Measurements from ENCODE around the gene CD37.
"Not testable (repeated sequence)": the region's sequence is repeated elsewhere in the genome, so short reads cannot be mapped to it uniquely, and the experiment has no call there.

CD37 gene

DNA sequence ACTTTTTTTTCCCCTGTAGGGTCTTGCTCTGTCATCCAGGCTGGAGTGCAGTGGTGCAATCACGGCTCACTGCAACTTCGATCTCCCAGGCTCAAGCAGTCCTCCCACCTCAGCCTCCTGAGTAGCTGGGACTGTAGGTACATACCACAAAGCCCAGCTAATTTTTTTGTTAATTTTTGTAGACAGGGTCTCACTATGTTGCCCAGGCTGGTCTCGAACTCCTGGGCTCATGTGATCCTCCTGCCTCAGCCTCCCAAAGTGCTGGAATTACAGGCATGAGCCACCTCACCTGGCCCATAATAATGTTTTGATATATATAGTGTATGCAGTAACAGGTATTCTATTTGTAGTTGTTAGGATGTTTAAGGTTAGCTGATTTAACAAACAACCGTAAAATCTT, 4.0 kb upstream of the CD37 start:
- DNase-seq: not testable (repeated sequence)

DNA sequence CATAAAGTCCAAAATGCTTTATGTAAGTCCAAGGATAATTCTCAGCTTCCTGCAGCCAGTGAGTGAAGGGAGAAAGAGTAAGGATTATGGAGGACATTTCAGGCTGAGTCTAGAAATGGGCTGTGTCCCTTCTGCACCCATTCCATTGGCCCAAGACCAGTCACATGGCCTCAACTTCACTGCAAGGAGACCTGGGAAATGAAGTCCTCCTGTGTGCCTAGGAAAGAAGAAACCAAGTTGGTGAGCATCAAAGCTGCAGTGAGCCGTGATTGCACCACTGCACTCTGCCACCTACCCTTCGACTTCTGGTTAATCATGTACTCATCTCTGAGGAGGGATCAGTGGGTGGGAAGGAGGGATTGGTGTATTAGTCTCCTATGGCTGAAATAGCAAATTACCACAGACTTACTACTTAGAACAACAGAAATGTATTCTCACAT, 3.6 kb upstream of the CD37 start:
- peak; percentile 41 to 46 for DNase-seq

DNA sequence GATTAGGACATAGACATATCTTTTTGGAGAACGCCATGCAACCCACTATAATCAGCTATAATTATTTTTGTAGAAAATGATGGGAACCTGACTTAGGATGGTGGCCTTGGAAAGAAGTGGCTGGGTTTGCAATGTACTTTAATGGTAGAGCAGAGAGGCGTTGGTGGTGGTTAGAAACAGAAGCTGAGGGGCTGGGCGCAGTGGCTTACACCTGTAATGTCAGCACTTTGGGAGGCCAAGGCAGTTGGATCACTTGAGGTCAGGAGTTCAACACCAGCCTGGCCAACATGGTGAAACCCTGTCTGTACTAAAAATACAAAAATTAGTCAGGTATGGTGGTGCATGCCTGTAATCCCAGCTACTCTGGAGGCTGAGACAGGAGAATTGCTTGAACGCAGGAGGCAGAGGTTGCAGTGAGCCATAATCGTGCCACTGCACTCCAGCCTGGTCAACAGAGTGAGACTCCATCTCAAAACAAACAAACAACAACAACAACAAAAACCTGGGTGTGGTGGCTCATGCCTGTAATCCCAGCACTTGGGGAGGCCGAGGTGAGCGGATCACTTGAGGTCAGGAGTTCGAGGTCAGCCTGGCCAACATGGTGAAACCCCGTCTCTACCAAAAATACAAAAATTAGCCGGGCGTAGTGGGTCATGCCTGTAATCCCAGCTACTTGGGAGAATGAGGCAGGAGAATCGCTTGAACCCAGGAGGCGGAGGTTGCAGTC, 2.4 kb upstream of the CD37 start:
- DNase-seq: not testable (repeated sequence)

DNA sequence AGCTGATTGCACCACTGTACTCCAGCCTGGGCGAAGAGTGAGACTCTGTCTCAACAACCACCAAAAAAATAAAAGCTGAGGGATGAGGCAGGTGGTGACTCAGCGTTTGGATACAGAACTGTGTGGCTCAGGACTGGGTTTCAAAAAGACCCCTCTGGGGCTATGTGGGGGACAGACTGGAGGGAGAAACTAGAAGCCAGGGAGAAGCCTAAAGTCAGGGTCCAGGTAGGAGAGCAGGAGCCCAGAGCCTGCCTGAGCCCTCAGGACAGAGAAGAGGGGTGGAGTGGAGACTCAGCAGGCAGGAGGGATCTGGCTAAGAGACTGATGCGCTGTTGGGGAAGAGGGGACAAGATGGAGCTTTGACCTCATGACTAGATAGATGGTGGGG, 1.8 kb upstream of the CD37 start:
- no peak for DNase-seq

DNA sequence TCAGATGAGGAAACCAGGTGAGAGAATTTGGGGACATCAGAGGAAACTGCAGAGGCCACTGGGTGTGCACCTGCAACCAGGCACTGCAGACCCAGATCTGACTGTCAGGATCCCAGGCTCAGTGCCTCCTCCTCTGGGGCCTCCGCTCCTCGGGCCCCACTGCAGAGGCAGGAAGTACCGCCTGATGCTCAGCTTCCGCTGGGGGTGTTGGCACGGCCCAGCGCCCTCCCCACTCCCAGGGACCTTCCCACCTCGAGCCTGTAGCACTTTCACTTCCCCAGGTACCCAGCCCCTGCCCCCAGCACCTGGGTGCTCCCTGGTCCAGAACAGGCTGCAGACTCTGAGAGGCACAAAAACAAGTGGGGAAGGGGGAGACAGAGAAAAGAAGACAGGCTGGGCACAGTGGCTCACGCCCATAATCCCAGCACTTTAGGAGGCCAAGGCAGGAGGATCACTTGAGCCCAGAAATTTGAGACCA, 1.4 kb upstream of the CD37 start:
- peak; percentile 50 to 51 for DNase-seq

DNA sequence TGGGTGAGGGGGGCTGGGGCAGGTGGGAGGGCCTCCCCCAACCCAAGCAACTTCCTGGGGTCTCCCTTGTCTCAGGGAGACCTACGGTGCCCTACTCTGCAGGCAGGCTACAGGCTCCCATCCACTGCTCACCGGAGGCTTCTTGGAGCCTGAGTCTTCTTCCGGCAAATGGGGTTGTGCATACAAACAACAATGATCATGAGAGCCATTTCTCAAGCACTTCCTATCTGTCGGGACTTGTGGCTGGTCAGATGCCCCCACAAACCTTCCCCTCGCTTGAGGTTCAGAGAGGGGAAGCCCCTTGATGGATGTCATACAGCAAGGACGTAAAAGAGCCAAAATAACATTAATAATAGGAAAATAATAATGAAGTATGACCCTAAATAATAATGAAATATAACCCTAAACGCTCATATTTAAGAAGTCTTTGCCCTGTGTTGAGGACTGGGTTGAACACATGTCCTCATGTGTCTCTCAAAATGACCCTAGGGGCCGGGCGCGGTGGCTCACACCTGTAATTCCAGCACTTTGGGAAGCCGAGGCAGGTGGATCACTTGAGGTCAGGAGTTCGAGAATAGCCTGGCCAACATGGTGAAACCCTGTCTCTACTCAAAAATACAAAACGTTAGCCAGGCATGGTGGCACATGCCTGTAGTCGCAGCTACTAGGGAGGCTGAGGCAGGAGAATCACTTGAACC, 727 bp downstream of the CD37 start:
- DNase-seq: no peak

DNA sequence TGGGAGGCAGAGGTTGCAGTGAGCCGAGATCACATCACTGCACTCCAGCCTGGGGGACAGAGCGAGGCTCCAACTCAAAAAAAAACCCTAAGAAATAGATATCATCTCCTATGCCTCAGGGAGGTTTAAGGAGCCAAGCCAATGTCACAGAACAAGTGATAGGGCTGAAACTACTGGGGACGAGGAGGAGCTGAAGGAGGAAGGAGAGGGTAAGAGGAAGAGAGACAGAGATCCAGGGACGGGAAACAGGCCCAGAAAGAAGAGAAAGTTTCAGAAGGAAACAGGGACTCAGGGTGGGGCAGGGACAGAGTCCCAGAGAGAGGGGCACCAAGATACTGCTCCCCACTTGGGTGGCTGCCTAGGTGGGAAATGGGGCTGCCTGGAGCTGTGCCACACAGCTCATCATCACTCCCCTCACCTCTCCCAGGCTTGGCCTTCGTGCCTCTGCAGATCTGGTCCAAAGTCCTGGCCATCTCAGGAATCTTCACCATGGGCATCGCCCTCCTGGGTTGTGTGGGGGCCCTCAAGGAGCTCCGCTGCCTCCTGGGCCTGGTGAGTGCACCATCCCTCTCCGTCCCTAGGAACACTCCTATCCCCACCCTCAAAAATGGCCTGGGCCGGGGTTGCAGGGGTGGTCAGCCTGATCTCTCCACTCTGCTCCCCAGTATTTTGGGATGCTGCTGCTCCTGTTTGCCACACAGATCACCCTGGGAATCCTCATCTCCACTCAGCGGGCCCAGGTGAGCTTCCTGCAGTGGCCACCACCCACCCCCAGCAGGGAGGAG, 1.5 kb downstream of the CD37 start:
- DNase-seq: no peak

DNA sequence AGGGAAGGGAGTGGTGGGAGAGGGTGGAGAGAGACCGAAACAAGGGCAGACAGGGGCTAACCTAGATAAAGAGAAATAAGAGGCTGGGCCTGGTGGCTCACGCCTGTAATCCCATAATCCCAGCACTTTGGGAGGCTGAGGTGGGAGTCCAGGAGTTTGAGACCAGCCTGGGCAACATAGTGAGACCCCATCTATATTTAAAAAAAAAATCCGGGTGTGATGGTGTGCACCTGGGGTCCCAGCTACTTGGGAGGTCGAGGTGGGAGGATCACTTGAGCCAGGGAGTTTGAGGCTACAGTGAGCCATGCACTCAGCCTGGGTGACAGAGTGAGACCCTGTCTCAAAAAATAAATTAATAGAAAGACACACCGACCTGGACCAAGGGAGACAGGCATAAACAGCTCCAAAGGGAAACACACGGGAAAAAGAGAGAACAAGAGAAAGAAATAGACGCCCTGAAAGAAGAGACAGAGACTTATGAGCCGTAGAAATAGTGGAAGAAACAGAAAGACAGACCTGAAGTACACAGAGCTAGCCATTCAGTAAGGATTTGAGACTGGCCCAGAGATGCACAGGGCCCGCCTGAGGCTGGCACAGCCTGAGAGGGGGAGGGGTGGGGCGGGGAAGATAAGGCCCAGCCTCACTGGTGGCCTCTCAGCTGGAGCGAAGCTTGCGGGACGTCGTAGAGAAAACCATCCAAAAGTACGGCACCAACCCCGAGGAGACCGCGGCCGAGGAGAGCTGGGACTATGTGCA, 2.2 kb downstream of the CD37 start:
- DNase-seq: no peak

DNA sequence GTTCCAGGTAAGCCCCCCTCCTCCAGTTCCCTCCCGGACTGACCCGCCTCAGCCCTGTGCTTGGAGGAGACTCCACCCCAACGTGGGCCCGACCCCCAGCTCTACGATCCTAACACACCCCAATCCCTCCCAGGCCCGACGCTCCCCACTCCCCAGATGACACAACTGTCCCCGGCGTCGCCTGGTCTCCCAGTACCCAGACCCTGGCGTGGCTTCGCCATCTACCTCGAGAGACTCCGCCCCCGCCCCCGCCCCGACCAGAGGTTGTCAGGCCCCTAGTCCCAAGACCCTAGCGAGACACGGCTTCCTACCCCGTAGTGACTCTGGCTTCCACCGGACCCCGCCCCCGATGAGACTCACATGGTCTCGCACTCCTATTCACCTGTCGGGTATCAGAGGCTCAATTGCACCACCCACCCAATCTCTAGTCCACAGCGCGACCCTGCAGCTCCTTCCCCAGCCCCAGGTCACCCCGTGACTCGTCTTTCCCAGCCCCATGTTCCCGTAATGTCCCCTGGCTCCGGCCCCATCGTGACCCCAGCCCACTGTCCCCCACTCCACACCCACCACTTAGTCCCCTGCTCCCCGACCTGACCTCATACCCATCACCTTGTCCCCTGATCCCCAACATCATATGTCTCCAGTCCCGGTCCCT, 2.9 kb downstream of the CD37 start:
- no peak for DNase-seq

DNA sequence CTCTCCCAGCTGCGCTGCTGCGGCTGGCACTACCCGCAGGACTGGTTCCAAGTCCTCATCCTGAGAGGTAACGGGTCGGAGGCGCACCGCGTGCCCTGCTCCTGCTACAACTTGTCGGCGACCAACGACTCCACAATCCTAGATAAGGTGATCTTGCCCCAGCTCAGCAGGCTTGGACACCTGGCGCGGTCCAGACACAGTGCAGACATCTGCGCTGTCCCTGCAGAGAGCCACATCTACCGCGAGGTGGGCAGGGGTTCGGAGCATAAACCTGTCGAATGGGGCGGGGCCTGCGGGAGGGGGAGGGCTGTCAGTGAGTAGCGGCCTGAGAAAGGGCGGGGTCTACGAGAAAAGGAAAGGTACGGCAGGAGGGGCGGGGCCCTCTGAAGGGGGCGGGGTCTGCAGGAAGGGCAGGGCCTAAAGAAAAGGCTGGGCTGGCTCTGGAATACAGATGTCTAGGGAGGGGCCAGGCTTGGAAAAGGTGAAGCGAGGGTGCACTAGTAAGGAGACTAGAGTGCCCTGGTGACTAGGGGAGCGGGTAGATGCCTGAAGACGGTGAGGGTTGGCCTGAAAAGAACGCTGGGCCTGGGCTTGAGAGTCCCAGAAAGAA, 3.6 kb downstream of the CD37 start:
- no peak for DNase-seq

DNA sequence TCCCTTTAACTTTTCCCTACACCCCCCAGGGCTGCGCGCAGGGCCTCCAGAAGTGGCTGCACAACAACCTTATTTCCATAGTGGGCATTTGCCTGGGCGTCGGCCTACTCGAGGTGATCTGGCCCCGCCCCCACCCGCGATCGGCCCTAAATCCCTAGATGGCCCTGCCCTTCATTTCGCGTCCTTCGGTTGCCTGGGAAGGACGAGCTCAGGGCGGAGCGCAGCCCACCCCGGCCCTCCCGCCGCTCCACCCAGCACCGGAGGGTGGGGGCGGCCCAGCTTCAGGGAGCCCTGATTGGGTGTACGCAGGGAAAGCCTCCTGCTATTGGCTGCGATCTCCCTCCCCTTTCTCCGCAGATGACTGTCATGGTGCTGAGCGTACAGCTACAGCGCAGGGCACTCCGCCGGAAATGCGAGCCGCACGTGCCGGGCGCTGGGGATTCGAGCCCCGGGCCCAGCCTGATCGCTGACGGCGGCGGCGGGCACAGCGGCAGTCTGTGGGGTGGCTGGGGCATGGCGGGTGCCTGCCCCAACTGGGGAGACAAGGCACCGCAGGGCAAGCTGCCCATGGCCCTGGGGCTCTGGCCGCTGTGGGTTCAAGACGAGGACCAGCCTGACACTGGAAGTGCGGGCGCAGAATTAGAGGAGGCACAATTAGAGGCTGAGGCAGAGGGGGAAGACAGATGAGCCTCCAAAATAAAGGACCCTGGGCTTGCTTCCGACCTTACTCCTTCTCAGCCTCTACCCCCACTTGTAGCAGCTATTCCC, 4.3 kb downstream of the CD37 start:
- DNase-seq: no peak

DNA sequence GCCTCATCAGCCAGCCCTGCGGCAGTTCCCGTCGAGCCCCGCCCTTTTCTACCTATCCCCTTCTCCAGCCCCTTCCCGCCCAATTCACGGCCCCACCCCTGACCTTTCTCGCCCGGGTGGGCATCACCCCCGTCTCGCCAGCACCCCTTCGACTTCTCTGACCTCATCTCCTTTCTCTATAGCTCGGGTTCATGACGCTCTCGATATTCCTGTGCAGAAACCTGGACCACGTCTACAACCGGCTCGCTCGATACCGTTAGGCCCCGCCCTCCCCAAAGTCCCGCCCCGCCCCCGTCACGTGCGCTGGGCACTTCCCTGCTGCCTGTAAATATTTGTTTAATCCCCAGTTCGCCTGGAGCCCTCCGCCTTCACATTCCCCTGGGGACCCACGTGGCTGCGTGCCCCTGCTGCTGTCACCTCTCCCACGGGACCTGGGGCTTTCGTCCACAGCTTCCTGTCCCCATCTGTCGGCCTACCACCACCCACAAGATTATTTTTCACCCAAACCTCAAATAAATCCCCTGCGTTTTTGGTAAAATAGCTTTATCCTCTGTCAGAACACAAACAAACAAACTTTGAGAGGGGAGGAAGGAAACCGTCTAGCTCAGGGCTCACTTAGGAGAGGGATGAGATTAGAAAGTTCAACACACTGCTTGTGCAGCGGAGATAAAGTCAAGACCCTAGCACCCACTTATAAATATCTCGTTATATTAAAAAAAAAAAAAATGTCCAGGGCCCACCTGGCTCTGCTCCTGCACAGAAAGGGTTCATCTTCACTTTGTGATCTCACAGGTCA, 5.1 kb downstream of the CD37 start:
- DNase-seq: no peak

DNA sequence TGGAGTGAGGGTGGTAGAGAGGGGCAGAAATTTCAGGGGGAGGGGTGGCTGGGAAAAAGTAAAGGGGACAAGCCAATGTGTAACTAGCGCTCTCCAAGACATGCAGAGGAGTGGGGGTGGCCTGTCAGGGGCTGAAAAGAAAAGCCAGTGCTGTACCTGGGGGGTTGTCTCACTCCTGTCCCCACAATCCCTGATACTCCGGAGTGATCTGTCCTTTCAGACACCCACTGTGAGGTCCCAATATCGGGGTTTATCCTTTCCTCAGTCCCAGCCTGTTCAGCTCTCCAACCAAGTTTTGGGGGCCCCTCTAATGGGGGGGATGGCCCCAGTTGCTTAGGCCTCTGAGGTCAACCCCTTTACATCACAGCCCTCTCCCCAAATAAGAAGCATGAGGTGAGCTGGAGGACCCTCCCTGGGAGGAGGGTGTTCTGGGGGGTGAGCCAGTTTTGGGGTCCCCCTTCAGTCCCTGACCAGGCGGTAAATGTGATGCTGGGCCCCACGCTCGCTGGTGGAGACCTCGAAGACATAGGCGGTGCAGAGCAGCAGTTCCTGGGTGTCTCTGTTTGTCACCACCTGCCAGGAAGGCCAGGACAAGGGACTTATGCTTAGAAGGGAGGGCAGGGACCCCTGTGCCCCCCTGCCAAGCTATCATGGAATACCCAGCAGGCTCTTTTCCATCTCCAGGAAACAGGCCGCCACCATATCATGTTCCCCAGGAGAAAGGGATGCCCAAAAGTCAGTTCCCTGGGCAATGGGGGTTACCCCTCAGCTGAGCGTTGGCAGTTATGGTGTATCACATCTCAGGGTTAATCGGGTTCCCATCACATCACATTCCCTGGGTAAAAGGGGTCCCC, 5.9 kb downstream of the CD37 start:
- no peak for DNase-seq

DNA sequence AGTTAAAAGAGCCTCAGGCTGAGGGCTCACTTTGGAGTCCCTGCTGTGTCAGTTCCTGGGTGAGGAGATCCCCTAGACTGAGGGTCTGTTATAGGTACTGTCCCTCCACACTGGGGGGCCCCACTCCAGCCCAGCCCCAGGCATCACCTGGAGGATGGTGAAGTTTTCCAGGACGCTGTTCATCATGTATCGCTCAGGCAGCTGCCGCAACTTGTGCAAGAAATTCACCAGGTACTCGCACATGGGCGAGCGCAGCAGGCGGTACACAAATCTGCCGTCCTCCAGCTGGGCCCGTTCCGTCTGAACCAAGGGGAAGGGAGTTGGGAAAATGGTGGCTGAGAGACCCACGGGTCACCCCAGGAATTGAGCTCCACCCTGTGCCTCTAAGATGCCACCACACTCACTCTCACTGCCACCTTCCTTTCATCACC, 7.1 kb downstream of the CD37 start:
- DNase-seq: no peak

DNA sequence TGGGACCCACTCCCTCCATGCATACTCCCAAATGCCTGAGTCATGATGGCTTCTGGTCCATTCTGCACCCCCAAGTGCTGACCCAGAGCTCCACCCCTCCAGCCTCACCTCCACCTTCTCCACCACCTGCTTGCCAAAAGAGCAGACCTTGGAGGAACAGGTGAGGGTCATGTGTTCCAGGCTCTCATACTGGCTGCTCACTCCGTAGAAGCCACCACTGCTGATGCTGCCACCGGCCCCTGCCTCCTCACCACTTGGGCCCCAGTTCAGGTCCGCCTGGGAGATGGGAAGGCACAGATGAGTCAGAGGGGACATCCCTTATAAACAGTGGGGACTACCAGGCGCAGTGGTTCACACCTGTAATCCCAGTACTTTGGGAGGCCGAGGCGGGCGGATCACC, 7.9 kb downstream of the CD37 start:
- no peak for DNase-seq

DNA sequence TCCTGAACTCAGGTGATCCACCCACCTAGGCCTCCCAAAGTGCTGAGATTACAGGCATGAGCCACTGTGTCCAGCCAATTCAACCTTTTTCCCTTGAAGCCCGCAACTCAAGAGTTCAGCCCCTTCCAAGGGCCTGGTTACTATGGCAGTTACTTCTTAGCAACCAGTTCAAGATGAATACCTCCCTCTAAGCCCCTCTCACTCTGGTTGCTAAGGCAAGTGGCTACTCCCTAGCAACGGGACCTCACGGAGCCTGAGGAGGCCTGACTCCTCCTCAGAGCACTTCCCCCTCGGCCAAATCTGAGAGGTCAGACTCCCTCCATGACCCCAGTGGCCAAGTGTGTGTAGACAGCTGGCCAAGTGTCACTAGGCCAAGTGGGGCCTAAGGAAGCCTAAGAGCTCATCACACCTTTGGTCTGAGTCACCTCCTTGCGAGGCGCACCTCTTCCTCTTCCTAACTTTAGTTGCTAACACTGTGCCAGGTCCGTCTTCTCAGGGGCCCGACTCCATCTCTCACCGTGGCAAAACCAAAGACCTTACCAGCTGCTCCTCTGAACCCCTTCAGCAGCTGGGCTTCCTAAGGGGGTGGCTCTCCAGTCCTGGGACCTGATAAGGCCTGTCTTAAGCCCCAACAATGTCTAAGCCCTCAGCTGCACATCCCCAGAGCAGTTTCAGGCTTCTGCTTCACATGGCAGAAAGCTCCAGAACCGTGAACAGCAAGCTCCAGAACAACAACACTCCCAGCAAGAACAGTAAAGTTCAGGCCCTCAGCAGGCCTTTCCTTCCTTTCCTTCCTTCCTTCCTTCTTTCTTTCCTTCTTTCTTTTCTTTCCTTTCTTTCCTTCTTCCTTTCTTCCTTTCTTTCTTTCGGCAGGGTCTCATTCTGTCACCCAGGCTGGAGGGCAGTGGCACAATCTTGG, 9.6 kb downstream of the CD37 start:
- DNase-seq: no peak

DNA sequence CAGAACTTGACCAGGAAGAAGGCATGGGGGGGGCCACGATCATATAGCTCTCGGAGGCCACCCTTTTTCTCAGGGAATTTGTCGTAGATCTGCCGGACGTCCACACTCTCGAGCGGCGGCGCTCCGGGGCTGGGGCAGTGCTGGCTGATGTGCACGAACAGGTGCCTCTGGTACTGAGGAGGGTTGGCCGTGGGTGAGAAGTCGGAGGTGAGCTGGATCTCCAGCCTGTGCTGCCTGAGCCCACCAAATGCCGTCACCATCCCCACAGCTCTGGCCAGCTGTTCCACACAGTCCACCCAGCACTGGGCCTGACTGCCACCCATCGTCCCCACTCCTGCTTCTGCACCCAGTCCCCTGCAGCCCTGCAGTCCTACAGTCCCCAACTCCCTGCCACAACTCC, 12.0 kb downstream of the CD37 start:
- no peak for DNase-seq

DNA sequence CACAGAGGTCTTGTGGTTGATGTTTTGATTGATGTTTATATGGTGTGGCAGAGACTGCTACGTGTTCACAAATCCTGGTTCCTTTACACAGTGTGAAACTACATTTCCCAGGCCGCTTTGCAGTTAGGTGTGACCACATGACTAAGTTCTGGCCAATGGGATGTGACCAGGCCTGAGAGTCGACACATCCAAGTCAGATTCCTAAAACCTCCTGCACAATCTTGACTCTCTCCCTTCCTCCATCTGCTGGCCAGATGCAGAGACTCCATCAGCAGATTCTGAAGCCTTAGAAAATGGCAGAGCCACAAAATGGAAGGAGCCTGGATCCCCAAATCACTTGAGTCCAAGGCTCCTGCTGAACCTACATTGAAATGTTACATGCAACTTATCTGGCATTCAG, 12.6 kb downstream of the CD37 start:
- DNase-seq: no peak

Data from stimulated activated CD4-positive, alpha-beta T cell treated with anti-CD3 and anti-CD28 coated beads, Interleukin-2, amount 100 ng/mL, for 48 hours (primary cell).